HL-60 (cell line): ENCODE data around the gene FALEC.
A peak's percentile ranks its signal among the peaks of the same experiment; 100 is the strongest.

ENCODE experiments used
- DNase-seq, 2 experiments: peaks; one replicate each; pipeline ENCODE4 v3.0.0-alpha.2; 2010 to 2020; ENCODE audit warnings: low read depth in 1 of 2, low spot score in 1 of 2
- H3K27ac ChIP-seq: fragments of 250-450 bp; sonication (Bioruptor Pico); replicated peaks from 2 replicates; pipeline ENCODE4 v1.5.1; 2020; ENCODE audit warnings: mild to moderate bottlenecking, moderate library complexity
- H3K27me3 ChIP-seq: fragments of 250-450 bp; sonication (Bioruptor Pico); 2 replicates; pipeline ENCODE4 v1.5.1; 2021; ENCODE audit warnings: mild to moderate bottlenecking, moderate library complexity; ENCODE audit not compliant: insufficient read depth, poor library complexity, severe bottlenecking
- H3K4me3 ChIP-seq: replicated peaks from 2 replicates; pipeline ENCODE4 v1.5.1; 2011; ENCODE audit warnings: mild to moderate bottlenecking, control low read depth, low read length; ENCODE audit not compliant: insufficient read depth
- GABPA ChIP-seq: IDR thresholded peaks from 2 replicates; pipeline ENCODE4 v1.6.1; 2012; ENCODE audit warnings: low read depth
- POLR2AphosphoS5 ChIP-seq: IDR thresholded peaks from 2 replicates; pipeline ENCODE4 v1.6.1; 2012; ENCODE audit warnings: low read depth
- SPI1 ChIP-seq: IDR thresholded peaks from 2 replicates; pipeline ENCODE4 v1.6.1; 2012; ENCODE audit warnings: low read depth, mild to moderate bottlenecking, borderline replicate concordance
- TF ChIP-seq, protein P1 (sequence below): IDR thresholded peaks from 2 replicates; pipeline ENCODE4 v1.6.1; 2012; ENCODE audit warnings: low read depth; ENCODE audit not compliant: insufficient replicate concordance
- TF ChIP-seq, protein P2 (sequence below): IDR thresholded peaks from one replicate; pipeline ENCODE4 v1.5.1; 2011; ENCODE audit warnings: low read length, control low read depth, inconsistent platforms; ENCODE audit not compliant: insufficient read depth

Gene FALEC

DNA sequence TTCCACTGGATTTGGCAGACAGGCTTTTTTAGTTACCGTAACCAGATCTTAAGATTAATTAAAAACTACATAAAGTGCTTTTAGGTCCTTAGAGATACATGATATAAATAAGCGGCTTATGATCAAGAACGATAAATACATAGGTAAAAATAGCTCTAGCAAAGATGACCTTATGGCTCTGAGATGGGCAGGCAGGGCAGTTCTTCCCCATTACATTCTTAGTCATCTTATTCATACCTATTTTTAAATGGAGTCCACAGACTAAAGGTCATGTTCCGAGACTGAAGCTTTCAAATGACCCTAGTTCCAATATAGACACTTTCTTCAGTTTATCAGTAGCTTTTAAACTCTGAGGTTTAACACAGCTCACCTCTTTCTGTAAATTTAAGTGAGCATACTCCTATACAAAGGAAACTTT lies 59.5 kb downstream of the FALEC start:
- TF ChIP-seq, protein P1, sequence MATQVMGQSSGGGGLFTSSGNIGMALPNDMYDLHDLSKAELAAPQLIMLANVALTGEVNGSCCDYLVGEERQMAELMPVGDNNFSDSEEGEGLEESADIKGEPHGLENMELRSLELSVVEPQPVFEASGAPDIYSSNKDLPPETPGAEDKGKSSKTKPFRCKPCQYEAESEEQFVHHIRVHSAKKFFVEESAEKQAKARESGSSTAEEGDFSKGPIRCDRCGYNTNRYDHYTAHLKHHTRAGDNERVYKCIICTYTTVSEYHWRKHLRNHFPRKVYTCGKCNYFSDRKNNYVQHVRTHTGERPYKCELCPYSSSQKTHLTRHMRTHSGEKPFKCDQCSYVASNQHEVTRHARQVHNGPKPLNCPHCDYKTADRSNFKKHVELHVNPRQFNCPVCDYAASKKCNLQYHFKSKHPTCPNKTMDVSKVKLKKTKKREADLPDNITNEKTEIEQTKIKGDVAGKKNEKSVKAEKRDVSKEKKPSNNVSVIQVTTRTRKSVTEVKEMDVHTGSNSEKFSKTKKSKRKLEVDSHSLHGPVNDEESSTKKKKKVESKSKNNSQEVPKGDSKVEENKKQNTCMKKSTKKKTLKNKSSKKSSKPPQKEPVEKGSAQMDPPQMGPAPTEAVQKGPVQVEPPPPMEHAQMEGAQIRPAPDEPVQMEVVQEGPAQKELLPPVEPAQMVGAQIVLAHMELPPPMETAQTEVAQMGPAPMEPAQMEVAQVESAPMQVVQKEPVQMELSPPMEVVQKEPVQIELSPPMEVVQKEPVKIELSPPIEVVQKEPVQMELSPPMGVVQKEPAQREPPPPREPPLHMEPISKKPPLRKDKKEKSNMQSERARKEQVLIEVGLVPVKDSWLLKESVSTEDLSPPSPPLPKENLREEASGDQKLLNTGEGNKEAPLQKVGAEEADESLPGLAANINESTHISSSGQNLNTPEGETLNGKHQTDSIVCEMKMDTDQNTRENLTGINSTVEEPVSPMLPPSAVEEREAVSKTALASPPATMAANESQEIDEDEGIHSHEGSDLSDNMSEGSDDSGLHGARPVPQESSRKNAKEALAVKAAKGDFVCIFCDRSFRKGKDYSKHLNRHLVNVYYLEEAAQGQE, result no peak
- TF ChIP-seq GABPA (no peak), POLR2AphosphoS5 (no peak), SPI1 (no peak)
- TF ChIP-seq, protein P2, sequence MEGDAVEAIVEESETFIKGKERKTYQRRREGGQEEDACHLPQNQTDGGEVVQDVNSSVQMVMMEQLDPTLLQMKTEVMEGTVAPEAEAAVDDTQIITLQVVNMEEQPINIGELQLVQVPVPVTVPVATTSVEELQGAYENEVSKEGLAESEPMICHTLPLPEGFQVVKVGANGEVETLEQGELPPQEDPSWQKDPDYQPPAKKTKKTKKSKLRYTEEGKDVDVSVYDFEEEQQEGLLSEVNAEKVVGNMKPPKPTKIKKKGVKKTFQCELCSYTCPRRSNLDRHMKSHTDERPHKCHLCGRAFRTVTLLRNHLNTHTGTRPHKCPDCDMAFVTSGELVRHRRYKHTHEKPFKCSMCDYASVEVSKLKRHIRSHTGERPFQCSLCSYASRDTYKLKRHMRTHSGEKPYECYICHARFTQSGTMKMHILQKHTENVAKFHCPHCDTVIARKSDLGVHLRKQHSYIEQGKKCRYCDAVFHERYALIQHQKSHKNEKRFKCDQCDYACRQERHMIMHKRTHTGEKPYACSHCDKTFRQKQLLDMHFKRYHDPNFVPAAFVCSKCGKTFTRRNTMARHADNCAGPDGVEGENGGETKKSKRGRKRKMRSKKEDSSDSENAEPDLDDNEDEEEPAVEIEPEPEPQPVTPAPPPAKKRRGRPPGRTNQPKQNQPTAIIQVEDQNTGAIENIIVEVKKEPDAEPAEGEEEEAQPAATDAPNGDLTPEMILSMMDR, result no peak
- no peaks in the 10 kb centered on the region for H3K27me3 ChIP-seq
- H3K4me3 ChIP-seq, result no peak overlapping the region
- no peak overlapping the region for H3K27ac ChIP-seq
- no peak for DNase-seq

DNA sequence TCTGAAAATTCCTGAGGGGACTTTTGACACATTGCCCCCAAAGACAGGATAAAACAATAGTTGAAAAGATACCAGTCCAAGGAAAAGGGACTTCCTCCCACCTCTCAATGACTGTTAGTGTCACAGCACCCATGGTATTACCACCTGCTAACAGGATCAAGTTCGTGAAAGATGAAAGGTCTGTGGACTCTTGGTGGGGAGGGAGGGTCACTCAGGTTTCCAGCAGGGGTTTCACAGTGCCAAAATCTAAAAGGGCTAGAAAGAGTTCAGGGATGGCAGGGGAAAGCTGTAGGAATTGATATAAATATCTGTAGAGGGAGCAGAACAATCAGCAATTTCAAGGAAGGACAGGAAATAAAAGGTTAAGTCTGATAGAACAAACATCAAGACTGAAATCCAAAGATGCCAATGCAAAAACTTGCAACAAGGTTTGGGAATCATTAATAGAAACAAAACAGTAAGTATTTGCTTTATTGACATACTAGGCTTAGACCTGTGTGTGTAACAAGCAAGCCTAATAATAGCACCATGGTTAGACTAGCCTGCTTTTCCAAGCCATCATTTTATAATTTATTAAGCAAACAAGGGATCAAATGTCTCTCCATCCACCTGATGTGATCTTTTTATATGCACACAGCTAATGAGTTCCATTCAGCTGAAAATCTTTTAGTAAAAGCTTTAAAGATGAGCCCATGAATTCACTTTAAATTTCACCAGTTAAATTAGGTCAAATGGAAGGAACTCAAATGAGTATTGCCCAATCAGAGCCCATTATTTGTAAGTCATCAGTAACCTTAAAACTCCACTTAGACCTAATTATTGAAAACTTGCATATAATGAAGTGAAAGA lies 60.2 kb downstream of the FALEC start:
- TF ChIP-seq, protein P1, result no peak
- TF ChIP-seq SPI1 (no peak), POLR2AphosphoS5 (no peak), GABPA (no peak)
- TF ChIP-seq, protein P2, result no peak
- H3K27ac ChIP-seq, result no peak overlapping the region
- H3K27me3 ChIP-seq, result no peaks in the 10 kb centered on the region
- H3K4me3 ChIP-seq, result peak overlapping the region; percentile 93
- DNase-seq, result no peak

DNA sequence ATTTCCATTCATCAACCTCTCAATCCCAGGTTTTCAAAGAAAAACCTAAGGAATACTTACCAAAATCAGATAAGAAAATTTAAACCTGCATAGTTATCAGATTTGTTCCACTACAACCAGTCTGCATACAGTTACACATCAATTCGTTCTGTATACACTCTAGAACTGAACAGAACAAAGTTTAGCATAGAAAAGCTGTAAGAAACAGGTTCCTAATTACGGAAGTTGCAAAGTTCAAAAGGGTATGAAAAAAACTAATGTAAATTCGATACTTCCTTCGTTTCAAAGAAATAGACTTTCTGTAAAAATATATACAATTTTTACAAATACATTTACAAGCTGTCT lies 60.8 kb downstream of the FALEC start:
- TF ChIP-seq POLR2AphosphoS5, result no peak
- TF ChIP-seq, protein P1, result no peak
- TF ChIP-seq, protein P2, result no peak
- TF ChIP-seq SPI1, result no peak
- no peak for TF ChIP-seq GABPA
- H3K4me3 ChIP-seq, result peak overlapping the region; percentile 93
- peak overlapping the region; percentile 13; the same call in 1 of the 2 replicates for H3K27ac ChIP-seq
- H3K27me3 ChIP-seq, result no peaks in the 10 kb centered on the region
- DNase-seq, result no peak
